Dedifferentiated amniotic fluid mesenchymal stem cell (primary cell): ENCODE results near the gene MAGI2.
A peak's percentile ranks its signal among the peaks of the same experiment; 100 is the strongest.
"Not testable (repeated sequence)": the region's sequence is repeated elsewhere in the genome, so short reads cannot be mapped to it uniquely, and the experiment has no call there.

Experiments used
- DNase-seq: peaks from one replicate; pipeline ENCODE4 v3.0.0-alpha.2; 2016; ENCODE audit errors: extremely low spot score

MAGI2 gene

GRCh38 chr7:78563191-78563590 is 890.3 kb downstream of the MAGI2 start:
- DNase-seq, result no peak

- no peak for DNase-seq
Measured at GRCh38 chr7:78562191-78562590, 891.3 kb downstream of the MAGI2 start.

- DNase-seq, result no peak
Measured at GRCh38 chr7:78558566-78558965, 894.9 kb downstream of the MAGI2 start.

- DNase-seq, result no peak
Measured at GRCh38 chr7:78543976-78544375, 909.5 kb downstream of the MAGI2 start.

GRCh38 chr7:78542981-78543380 is 910.5 kb downstream of the MAGI2 start:
- no peak for DNase-seq

GRCh38 chr7:78542541-78542940 is 910.9 kb downstream of the MAGI2 start:
- no peak for DNase-seq

GRCh38 chr7:78539825-78540224 is 913.6 kb downstream of the MAGI2 start:
- no peak for DNase-seq

- no peak for DNase-seq
Measured at GRCh38 chr7:78535655-78536054, 917.8 kb downstream of the MAGI2 start.

- DNase-seq, result peak; percentile 39
Measured at GRCh38 chr7:78530351-78530750, 923.1 kb downstream of the MAGI2 start.

GRCh38 chr7:78529392-78529791 is 924.1 kb downstream of the MAGI2 start:
- peak; percentile 49 for DNase-seq

- DNase-seq, result no peak
Measured at GRCh38 chr7:78528964-78529363, 924.5 kb downstream of the MAGI2 start.

- DNase-seq, result no peak
Measured at GRCh38 chr7:78523930-78524329, 929.5 kb downstream of the MAGI2 start.

- DNase-seq, result no peak
Measured at GRCh38 chr7:78521961-78522360, 931.5 kb downstream of the MAGI2 start.

GRCh38 chr7:78516450-78516849 is 937.0 kb downstream of the MAGI2 start:
- DNase-seq, result no peak

GRCh38 chr7:78514634-78515033 is 938.8 kb downstream of the MAGI2 start:
- DNase-seq, result no peak

GRCh38 chr7:78510580-78511188 is 942.8 kb downstream of the MAGI2 start:
- peak; percentile 49 for DNase-seq

GRCh38 chr7:78503301-78503700 is 950.2 kb downstream of the MAGI2 start:
- not testable (repeated sequence) for DNase-seq

- DNase-seq, result no peak
Measured at GRCh38 chr7:78501064-78501463, 952.4 kb downstream of the MAGI2 start.

GRCh38 chr7:78499971-78500370 is 953.5 kb downstream of the MAGI2 start:
- no peak for DNase-seq

- DNase-seq, result no peak
Measured at GRCh38 chr7:78499283-78499682, 954.2 kb downstream of the MAGI2 start.

- no peak for DNase-seq
Measured at GRCh38 chr7:78497728-78498427, 955.6 kb downstream of the MAGI2 start.

- DNase-seq, result no peak
Measured at GRCh38 chr7:78496096-78496630, 957.3 kb downstream of the MAGI2 start.

- DNase-seq, result no peak
Measured at GRCh38 chr7:78493401-78493800, 960.1 kb downstream of the MAGI2 start.
